ENCODE data around the gene NSD2. TPM values are rescaled to one million over a fixed set of nuclear protein-coding genes. Genes with fewer than 3 reads are reported as not detected.
A peak's percentile ranks its signal among the peaks of the same experiment; 100 is the strongest.

NSD2 gene
- total RNA-seq, 1 experiment from 2014 or later, result 122 TPM

GRCh38 chr4:2006367-2006766 lies 135.2 kb downstream of the NSD2 start:
- no TSS peak for BruUV-seq (replicated peaks)
- Mint-ChIP-seq H3K9me3 (ENCODE audit: unreplicated experiment) (no peaks in the 10 kb centered on the region), H3K27me3 (ENCODE audit: insufficient read depth, unreplicated experiment) (no peaks in the 10 kb centered on the region), H3K4me1 (ENCODE audit: low read depth, unreplicated experiment) (peaks cover 6% of the 10 kb centered on the region), H3K27ac (ENCODE audit: unreplicated experiment) (no peak overlapping the region), H3K4me3 (ENCODE audit: unreplicated experiment) (peak overlapping the region; percentile 8), H3K36me3 (ENCODE audit: insufficient read depth, unreplicated experiment) (peaks cover 49% of the 10 kb centered on the region)
- ChIA-PET CTCF (no interaction called here), POLR2A (no interaction called here)
- H3K36me3 ChIP-seq (ENCODE audit: control insufficient read depth, insufficient read depth, low read length), result no peaks in the 10 kb centered on the region; the same call in 1 of the 2 replicates
- TF ChIP-seq, protein P1, sequence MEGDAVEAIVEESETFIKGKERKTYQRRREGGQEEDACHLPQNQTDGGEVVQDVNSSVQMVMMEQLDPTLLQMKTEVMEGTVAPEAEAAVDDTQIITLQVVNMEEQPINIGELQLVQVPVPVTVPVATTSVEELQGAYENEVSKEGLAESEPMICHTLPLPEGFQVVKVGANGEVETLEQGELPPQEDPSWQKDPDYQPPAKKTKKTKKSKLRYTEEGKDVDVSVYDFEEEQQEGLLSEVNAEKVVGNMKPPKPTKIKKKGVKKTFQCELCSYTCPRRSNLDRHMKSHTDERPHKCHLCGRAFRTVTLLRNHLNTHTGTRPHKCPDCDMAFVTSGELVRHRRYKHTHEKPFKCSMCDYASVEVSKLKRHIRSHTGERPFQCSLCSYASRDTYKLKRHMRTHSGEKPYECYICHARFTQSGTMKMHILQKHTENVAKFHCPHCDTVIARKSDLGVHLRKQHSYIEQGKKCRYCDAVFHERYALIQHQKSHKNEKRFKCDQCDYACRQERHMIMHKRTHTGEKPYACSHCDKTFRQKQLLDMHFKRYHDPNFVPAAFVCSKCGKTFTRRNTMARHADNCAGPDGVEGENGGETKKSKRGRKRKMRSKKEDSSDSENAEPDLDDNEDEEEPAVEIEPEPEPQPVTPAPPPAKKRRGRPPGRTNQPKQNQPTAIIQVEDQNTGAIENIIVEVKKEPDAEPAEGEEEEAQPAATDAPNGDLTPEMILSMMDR (IDR thresholded peaks at IDR 0.05; ENCODE audit: insufficient read depth in 1 of 2, low read depth in 1 of 2, low read length in 1 of 2, severe bottlenecking in 1 of 2, unreplicated experiment in 1 of 2), result no peak
- H3K4me3 ChIP-seq (ENCODE audit: low read depth, low read length), result no peak overlapping the region
- intact Hi-C loops (cut with micrococcal nuclease; ENCODE audit: unreplicated experiment), result loop anchor here (5.0 kb wide), 1 partner anchor 181 kb away; no protein-coding TSS in a partner anchor
- H3K4me1 ChIP-seq, result no peaks in the 10 kb centered on the region
- no peaks in the 10 kb centered on the region for H3K9me3 ChIP-seq
- H3K27me3 ChIP-seq (replicated peaks; ENCODE audit: control insufficient read depth, insufficient read depth, low read length), result no peaks in the 10 kb centered on the region
- DNase-seq, result no peak

DNA sequence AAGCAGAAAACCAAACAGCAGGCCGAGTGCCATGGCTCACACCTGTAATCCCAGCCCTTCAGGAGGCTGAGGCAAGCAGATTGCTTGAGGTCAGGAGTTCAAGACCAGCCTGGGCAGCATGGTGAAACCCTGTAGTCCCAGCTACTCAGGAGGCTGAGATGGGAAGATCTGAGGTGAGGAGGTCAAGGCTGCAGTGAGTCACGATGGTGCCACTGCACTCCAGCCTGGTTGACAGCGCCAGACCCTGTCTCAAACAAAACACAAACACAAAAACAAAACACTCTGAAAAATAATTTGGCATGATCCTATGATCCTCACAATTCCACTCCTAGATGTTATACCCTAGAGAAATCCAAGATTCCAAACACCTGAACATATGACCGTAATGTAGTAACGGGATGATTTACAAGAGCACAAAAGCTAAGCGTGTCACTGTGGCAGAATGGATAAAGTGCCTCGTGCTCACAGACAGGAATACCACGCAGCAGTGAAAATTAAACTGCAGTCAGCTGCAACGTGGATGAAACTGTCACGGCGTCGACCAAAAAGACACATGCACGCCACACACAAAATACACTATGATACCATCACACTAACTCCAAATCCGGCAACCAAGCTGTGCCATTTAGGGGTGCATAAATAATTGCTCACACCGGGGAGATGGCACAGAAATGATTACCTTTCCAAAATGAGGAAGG lies 135.9 kb downstream of the NSD2 start:
- no peaks in the 10 kb centered on the region; the same call in 1 of the 2 replicates for H3K36me3 ChIP-seq (ENCODE audit: control insufficient read depth, insufficient read depth, low read length)
- H3K9me3 Mint-ChIP-seq (ENCODE audit: unreplicated experiment), result no peaks in the 10 kb centered on the region
- TSS peak; percentile 52 for BruUV-seq (replicated peaks)
- H3K36me3 Mint-ChIP-seq (ENCODE audit: insufficient read depth, unreplicated experiment), result peaks cover 42% of the 10 kb centered on the region
- H3K27me3 Mint-ChIP-seq (ENCODE audit: insufficient read depth, unreplicated experiment), result no peaks in the 10 kb centered on the region
- POLR2A ChIA-PET, result interaction anchor here (0.7 kb wide), 1 partner anchor 42 kb away, joined by 3 read pairs; no protein-coding TSS in a partner anchor
- CTCF ChIA-PET, result no interaction called here
- TF ChIP-seq, protein P1 (IDR thresholded peaks at IDR 0.05; ENCODE audit: insufficient read depth in 1 of 2, low read depth in 1 of 2, low read length in 1 of 2, severe bottlenecking in 1 of 2, unreplicated experiment in 1 of 2), result no peak
- peaks cover 6% of the 10 kb centered on the region for H3K4me1 Mint-ChIP-seq (ENCODE audit: low read depth, unreplicated experiment)
- no peak overlapping the region for H3K27ac Mint-ChIP-seq (ENCODE audit: unreplicated experiment)
- no peaks in the 10 kb centered on the region for H3K27me3 ChIP-seq (replicated peaks; ENCODE audit: control insufficient read depth, insufficient read depth, low read length)
- no peak for DNase-seq
- H3K4me3 ChIP-seq (ENCODE audit: low read depth, low read length), result peak overlapping the region; percentile 100
- H3K4me1 ChIP-seq, result no peaks in the 10 kb centered on the region
- intact Hi-C loops (cut with micrococcal nuclease; ENCODE audit: unreplicated experiment), result loop anchor here (5.0 kb wide), 1 partner anchor 180 kb away; no protein-coding TSS in a partner anchor
- no peaks in the 10 kb centered on the region for H3K9me3 ChIP-seq
- peak overlapping the region; percentile 79 for H3K4me3 Mint-ChIP-seq (ENCODE audit: unreplicated experiment)

DNA sequence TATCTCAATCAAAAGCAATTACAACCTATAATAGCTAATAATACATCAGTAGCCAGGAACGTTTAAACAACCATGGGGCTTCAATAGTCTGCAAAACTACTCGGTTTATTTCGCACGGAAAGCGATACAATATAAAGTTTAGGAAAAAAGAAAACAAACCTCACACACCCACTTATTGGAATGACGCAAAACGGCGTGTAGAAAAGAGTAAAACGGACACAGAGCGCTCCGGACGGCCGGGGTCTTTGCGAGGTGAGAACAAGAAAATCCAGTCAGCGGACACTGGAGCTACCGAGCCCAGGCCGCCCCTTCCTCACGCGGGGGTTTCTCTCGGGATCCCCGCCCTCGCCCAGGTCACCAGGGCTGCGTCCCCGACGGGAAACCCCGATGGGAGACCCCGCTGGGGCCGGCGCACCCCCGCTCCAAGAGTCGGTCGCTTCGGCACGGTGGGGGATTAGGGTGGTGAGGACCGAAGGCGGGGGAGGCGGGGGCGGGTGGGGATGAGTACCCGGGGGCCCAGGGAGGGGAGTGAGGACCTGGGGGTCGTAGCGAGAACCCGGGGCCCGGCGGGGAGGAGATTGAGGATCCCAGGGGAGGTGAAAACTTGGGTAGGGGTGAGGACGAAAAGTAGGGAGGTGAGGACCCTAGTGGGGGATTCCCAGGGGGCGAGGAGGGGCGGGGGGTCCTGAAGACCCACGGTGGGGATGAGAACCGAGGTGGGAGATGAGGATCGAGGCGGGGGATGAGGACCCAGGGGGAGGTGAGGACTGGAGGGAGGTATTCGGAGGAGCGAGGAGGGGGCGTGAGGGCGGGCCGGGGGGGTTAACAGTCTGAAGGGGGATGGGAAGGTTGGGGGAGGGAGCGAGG lies 136.8 kb downstream of the NSD2 start:
- no peaks in the 10 kb centered on the region for H3K9me3 ChIP-seq
- no peaks in the 10 kb centered on the region for H3K9me3 Mint-ChIP-seq (ENCODE audit: unreplicated experiment)
- H3K4me3 ChIP-seq (ENCODE audit: low read depth, low read length), result peak overlapping the region; percentile 100
- no peaks in the 10 kb centered on the region for H3K27me3 ChIP-seq (replicated peaks; ENCODE audit: control insufficient read depth, insufficient read depth, low read length)
- no peaks in the 10 kb centered on the region for H3K27me3 Mint-ChIP-seq (ENCODE audit: insufficient read depth, unreplicated experiment)
- peak overlapping the region; percentile 82 for H3K27ac Mint-ChIP-seq (ENCODE audit: unreplicated experiment)
- TF ChIP-seq, protein P1 (IDR thresholded peaks at IDR 0.05; ENCODE audit: insufficient read depth in 1 of 2, low read depth in 1 of 2, low read length in 1 of 2, severe bottlenecking in 1 of 2, unreplicated experiment in 1 of 2), result no peak
- intact Hi-C loops (cut with micrococcal nuclease; ENCODE audit: unreplicated experiment), result loop anchor here (2.0 to 5.0 kb wide), 2 partner anchors 33 to 179 kb away; a partner anchor contains a TSS
- CTCF ChIA-PET, result no interaction called here
- H3K4me3 Mint-ChIP-seq (ENCODE audit: unreplicated experiment), result peak overlapping the region; percentile 79
- H3K4me1 ChIP-seq, result no peaks in the 10 kb centered on the region
- no peaks in the 10 kb centered on the region; the same call in 1 of the 2 replicates for H3K36me3 ChIP-seq (ENCODE audit: control insufficient read depth, insufficient read depth, low read length)
- H3K4me1 Mint-ChIP-seq (ENCODE audit: low read depth, unreplicated experiment), result peaks cover 6% of the 10 kb centered on the region
- BruUV-seq (replicated peaks), result no TSS peak
- DNase-seq, result no peak
- POLR2A ChIA-PET, result interaction anchor here (0.7 to 1.5 kb wide), 2 partner anchors 28 to 42 kb away, joined by 3 to 12 read pairs; no protein-coding TSS in a partner anchor
- peaks cover 38% of the 10 kb centered on the region for H3K36me3 Mint-ChIP-seq (ENCODE audit: insufficient read depth, unreplicated experiment)
